Astrocyte of the spinal cord (primary cell): ENCODE data around the gene BOK.

Experiments used
- DNase-seq: peaks from one replicate; pipeline ENCODE4 v3.0.0; 2011; ENCODE audit warnings: low read depth, low spot score
- H3K4me3 ChIP-seq: 2 replicates; pipeline ENCODE4 v1.5.1; 2011; ENCODE audit warnings: low read depth, mild to moderate bottlenecking, low read length, moderate library complexity
- CTCF ChIP-seq: IDR thresholded peaks from 2 replicates; pipeline ENCODE4 v1.5.1; 2012; ENCODE audit warnings: low read depth, mild to moderate bottlenecking, low read length, inconsistent platforms
- in situ Hi-C: cut with HindIII; loops from 2 replicates; pipeline ENCODE4 v1.10.0; 2017; ENCODE audit warnings: low sequenced_read_pairs

Gene BOK

DNA sequence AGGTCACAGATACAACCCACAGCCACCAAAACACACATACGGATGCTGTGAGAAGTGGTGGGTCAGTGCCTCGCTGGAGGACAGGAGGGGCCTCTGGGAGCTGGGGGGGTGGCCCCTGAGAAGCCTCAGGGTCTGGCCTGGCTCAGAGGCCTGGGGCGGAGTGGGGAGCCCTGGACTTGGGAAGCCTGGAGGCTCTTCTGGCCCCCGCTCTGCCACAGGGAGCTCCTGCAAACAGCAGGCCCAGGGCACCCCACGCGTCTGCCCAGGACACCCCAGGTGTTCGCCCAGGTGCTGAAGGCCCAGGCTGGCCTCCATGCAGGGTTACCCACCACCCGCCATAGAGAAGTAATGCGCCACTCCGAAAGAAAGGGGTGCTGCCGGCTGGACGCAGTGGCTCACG is 52.5 kb downstream of the BOK start:
- no peak for DNase-seq

GRCh38 chr2:241612156-241613016 is 53.8 kb downstream of the BOK start:
- H3K4me3 ChIP-seq = no peak overlapping the region
- no peak for DNase-seq
- no peak for TF ChIP-seq CTCF
- in situ Hi-C loops = no loop called here

More for the DNA sequence above, 52.5 kb downstream of the BOK start:
- TF ChIP-seq CTCF = no peak
- H3K4me3 ChIP-seq = no peak overlapping the region
- in situ Hi-C loops = no loop called here

- H3K4me3 ChIP-seq = no peak overlapping the region
- no peak for TF ChIP-seq CTCF
- DNase-seq = peak; percentile 37
- in situ Hi-C loops = no loop called here
Observed at GRCh38 chr2:241613017-241613780, 54.7 kb downstream of the BOK start.

DNA sequence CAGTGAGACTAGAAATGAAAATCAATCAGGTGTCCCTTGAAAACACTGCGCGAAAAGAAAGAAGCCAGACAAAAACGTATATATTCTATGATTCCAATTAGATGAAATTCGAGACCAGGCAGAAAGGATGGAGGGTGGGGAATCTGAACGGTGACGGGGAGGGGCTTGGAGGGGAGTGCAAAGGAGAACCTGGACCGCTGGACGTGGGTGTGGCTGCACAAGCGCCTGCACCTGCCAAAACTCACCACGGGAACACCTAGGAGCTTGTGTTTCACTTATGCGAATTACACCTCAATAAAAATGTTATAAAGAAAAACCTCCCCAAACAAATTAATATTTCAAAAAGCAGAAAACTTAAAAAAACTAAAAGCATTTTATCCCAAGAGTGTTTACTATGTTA is 56.5 kb downstream of the BOK start:
- TF ChIP-seq CTCF = no peak
- no peak overlapping the region for H3K4me3 ChIP-seq
- in situ Hi-C loops = no loop called here
- DNase-seq = no peak

DNA sequence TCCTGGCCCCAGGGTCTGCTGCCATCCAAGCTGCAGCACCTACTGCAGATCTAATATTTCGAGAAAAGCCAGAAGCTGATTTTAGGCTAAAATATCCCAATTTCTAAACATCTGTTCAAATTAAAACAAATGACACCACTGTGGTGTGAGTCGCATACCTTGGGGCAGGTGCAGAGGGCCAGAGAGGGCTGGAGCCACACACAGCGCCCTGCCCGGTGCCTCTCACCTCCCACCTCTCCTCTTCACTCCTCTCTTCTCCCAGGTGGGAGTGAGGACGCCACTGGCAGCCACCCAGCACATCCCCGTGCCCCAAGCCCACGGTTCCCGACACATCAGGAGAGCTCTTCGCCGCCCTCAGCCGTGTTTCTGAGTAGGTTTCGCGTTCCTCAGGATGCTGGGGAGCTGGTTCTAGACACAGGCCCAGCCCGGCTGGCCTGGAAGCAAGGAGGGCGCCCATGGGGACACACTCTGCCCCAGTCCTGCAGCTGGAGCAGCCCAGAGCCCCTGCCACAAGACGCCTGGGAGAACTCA is 57.0 kb downstream of the BOK start:
- H3K4me3 ChIP-seq = no peak overlapping the region
- TF ChIP-seq CTCF = no peak
- in situ Hi-C loops = no loop called here
- DNase-seq = no peak

GRCh38 chr2:241616168-241617125 is 57.9 kb downstream of the BOK start:
- no peak for TF ChIP-seq CTCF
- H3K4me3 ChIP-seq = no peak overlapping the region
- in situ Hi-C loops = no loop called here

More at GRCh38 chr2:241616168-241617125, 57.9 kb downstream of the BOK start:
- DNase-seq = no peak
